HEK293 (cell line): ENCODE measurements around the gene LSM14B.

Source experiments
- CTCF ChIP-seq: fragments of 450-650 bp; formaldehyde crosslinking; IDR thresholded peaks from 2 replicates; pipeline ENCODE4 v1.5.1; 2016; ENCODE audit warnings: missing biosample characterization, missing genetic modification characterization
- PRDM2 ChIP-seq: fragments of 450-650 bp; formaldehyde crosslinking; IDR thresholded peaks from 2 replicates; pipeline ENCODE4 v1.5.1; 2016; ENCODE audit warnings: missing biosample characterization, missing genetic modification characterization, borderline replicate concordance
- YY1 ChIP-seq: fragments of 450-650 bp; formaldehyde crosslinking; IDR thresholded peaks from 2 replicates; pipeline ENCODE4 v1.5.1; 2018; ENCODE audit warnings: missing biosample characterization, missing genetic modification characterization
- ZNF138 ChIP-seq: fragments of 450-650 bp; formaldehyde crosslinking; IDR thresholded peaks from 2 replicates; pipeline ENCODE4 v1.5.1; 2016; ENCODE audit warnings: missing biosample characterization, missing genetic modification characterization, borderline replicate concordance
- ZNF473 ChIP-seq: fragments of 450-650 bp; formaldehyde crosslinking; IDR thresholded peaks from 2 replicates; pipeline ENCODE4 v1.5.1; 2017; ENCODE audit warnings: missing biosample characterization, missing genetic modification characterization
- ZNF843 ChIP-seq: fragments of 450-650 bp; formaldehyde crosslinking; IDR thresholded peaks from 2 replicates; pipeline ENCODE4 v1.5.1; 2016; ENCODE audit warnings: missing biosample characterization, missing genetic modification characterization

GRCh38 chr20:62137478-62138203, 15.4 kb downstream of the LSM14B start:
- TF ChIP-seq ZNF473 (tag by site-specific recombination) (no peak), ZNF843 (tag by site-specific recombination) (no peak), ZNF138 (no peak), PRDM2 (tag by site-specific recombination) (no peak), CTCF (tag by site-specific recombination) (no peak), YY1 (tag by site-specific recombination) (no peak)
